Right kidney (tissue), 1 donor: ENCODE results near the gene KBTBD13.

Source experiments
- DNase-seq: peaks from one replicate; pipeline ENCODE4 v3.0.0-alpha.2; 2016

The KBTBD13 gene

GRCh38 chr15:65051266-65051665, 25.3 kb upstream of the KBTBD13 start:
- no peak for DNase-seq

DNA sequence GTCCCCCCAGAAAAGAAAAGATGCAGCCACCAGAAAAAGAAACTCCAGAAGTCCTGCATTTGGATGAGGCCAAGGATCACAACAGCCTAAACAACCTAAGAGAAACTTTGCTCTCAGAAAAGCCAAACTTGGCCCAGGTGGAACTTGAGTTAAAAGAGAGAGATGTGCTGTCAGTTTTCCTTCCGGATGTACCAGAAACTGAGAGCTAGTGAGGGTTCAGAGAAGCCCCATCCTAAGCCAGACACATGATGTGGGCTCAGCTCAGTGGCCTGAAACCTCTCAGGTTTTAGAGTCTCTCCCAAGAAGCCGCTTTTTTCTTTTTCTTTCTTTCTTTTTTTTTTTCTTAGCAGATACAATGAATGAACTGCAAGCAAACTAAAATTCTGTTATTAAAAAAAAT, 23.6 kb upstream of the KBTBD13 start:
- DNase-seq: no peak

DNA sequence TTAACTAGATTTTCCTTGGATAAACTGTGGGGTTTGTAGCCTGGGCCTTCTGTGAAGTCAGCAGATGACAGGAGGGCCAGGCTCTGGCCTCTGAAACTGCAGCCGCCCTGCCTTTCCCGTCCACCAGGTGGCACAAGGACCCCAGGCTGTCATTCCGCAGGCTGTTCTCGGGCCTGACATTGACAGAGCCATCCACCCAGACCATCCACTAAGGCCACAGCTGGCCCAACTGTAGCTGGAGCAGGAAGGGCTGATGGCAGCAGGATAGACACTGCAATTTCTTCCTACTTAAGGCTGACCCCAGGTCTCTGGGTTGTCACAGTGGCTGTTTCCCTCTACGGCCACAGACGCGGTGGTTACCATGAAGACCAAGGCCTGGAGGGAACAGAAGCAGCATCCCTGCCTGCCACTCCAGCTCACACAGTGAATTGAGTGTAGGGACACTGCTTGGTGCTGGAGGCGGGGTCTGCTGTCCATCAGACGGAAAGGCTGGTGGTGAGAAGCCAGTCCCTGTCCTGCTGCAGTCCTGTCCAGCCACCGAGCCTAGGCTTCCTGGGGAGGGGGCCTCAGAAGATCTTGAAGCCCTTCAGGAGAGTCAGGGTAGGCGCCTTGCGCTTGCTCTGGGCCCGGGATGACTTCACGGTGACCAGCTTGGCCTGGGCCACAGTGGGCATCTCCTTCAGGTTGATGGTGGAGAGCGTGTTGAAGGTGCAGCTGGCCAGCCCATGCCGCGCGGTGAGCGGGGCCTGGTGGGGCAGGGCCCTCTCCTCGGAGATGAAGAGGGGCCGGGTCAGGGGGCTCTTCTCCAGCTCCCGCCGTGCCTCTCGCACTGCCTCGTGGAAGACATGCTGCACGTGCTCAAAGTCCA, 22.0 kb upstream of the KBTBD13 start:
- DNase-seq: peak; percentile 68

- no peak for DNase-seq
These were observed 21.2 kb upstream of the KBTBD13 start for GRCh38 chr15:65055201-65055870.

- DNase-seq: no peak
These were observed 20.4 kb upstream of the KBTBD13 start for GRCh38 chr15:65056106-65056505.

- no peak for DNase-seq
These were observed 19.5 kb upstream of the KBTBD13 start for GRCh38 chr15:65056868-65057548.

GRCh38 chr15:65057549-65057940, 19.0 kb upstream of the KBTBD13 start:
- no peak for DNase-seq

GRCh38 chr15:65058394-65059368, 17.9 kb upstream of the KBTBD13 start:
- DNase-seq: no peak

GRCh38 chr15:65059369-65059750, 17.2 kb upstream of the KBTBD13 start:
- no peak for DNase-seq

DNA sequence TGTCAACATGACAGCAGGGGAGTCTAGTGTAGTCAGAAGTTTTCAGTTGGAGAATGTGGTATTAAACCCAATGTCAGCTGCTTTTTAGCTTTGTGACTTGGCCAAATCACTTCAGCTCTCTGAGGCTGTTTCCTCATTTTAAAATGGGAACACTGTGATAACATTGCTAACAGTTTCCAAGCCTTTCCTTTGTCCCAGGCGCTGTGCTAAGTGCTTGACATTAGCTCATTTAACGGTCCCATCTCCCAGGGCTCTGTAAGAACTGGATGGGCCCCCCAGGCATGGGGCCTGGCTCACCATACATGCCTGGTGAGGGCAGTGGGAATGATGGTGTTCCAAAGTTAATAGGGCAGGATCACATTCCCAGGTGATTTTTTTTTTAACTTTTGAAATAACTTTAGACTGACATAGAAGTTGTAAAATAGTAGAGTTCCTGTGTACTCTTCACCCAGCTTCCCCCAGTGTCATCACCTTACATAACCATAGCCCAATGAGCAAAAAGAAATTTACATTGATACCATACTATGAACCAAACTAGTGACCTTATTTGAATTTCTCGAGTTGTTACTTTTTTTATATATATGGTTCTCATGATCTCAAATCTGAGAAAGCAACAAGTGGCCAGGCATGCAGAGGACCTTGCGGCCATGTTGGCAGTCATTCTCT, 16.5 kb upstream of the KBTBD13 start:
- no peak for DNase-seq

DNA sequence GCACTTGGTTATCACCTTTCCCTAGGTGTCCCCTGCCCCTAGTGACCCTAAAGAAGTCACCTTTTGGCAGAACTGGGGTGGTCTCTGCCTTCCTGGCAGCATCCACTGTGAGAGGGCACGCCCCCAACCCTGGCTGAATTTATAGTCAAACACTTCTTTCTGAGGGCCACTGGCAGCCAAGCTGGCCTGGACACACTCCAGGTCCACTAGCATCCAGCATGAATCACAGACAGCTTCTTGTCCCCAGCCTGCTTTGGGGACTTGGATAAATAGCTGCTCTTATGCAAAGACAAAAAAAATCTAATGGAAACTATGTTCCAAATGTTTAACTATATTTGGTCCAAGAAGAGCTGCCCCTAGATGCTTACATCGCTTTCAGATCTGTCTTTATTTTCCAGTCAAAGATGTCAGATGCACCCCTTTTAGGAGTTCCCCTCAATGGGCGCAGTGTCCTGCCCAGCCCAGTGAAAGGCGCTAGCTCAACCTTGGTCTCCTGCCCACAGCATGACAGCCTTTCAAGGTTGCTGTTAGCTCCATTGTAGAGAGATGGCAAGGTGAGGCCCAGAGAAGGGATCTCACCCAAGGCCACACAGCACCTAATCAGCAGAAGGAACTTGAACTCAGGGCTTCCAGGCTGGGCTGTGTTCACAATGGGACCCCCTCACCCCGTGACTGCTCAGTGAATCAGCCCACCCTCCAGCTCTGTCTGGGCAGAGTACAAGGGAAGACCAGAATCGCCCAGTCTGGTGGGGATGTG, 15.7 kb upstream of the KBTBD13 start:
- no peak for DNase-seq

DNA sequence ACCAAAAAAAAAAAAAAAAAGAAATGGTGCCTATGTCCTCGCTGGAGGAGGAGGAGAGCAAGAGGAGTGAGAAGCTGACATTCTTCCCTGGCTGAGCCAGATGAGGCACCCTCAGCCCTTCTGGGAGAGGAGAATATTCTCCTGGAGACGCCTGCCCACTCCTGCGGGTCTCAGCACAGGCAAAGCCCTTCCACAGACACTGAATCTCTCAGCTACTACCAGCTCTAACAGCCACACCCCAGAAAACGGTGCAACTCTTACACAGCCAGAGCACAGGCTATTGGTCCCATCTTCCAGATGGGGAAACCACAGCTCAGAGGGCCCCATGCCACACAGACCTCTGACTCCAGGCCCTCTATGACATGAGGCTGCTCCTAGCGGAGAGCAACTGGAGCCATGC, 14.5 kb upstream of the KBTBD13 start:
- DNase-seq: no peak

DNA sequence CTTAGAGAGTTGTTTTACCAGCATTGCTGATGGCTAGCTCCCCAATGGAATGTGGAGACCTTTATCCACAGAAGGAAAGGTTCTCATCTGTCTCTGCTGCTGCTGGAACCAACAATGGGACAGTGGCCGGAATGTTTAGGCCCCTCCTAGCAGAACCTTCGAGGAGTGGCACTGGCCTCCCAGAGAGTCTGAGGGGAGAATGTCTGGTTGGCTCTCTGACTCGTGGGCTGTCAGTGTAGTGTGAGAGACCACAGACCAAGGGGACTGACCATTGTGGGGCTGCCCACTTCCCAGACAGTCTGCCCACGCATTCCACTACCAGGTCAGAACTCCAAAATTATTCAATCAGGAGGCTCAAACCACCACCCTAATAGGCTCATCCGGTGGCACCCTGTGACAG, 13.8 kb upstream of the KBTBD13 start:
- DNase-seq: no peak

- no peak for DNase-seq
These were observed 10.4 kb upstream of the KBTBD13 start for GRCh38 chr15:65066001-65066634.

- no peak for DNase-seq
These were observed 9.8 kb upstream of the KBTBD13 start for GRCh38 chr15:65066635-65067316.

- DNase-seq: no peak
These were observed 9.3 kb upstream of the KBTBD13 start for GRCh38 chr15:65067317-65067644.

GRCh38 chr15:65067645-65068402, 8.7 kb upstream of the KBTBD13 start, which contains the start of gene RASL12:
TSS of gene RASL12 (minus strand) at chr15:65067991. CDS start at chr15:65067835, 156 bp downstream.
- DNase-seq: peak; percentile 61

GRCh38 chr15:65068403-65068788, 8.2 kb upstream of the KBTBD13 start:
- DNase-seq: no peak

DNA sequence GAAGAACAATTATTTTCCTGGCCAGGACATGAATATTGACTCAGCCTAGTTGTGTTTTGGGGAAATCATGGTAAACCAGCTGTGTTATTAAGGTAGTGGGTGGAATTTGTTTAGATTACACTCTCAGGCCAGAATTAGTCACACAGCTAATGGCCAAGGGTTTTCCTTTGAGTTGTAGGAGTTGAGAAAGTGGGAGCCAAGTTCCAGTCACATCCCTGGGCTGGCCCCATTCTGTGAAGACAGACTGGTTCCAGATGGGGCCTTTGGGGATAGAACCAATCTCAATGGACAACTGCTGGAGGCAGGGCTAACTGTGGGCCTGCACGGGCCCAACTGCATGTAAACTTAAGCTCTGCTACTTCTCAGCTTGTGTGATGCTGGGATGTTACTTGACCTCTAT, 7.4 kb upstream of the KBTBD13 start:
- DNase-seq: no peak
